Tongue (tissue), 2 donors: Measurements from ENCODE around the gene COL26A1. TPM values are rescaled to one million over a fixed set of nuclear protein-coding genes. Genes with fewer than 3 reads are reported as not detected.

Experiments used
- DNase-seq: peaks from one replicate; pipeline ENCODE4 v3.0.0-alpha.2; 2015
- total RNA-seq: library from RNA; depleted of rRNA; stranded (reverse); fragments of >200 nt; gene quantifications from one replicate; pipeline ENCODE4 v1.2.3, GENCODE V29; 2014

COL26A1 gene
- total RNA-seq, 1 donor from 2014 or later, result 1.6 TPM

DNA sequence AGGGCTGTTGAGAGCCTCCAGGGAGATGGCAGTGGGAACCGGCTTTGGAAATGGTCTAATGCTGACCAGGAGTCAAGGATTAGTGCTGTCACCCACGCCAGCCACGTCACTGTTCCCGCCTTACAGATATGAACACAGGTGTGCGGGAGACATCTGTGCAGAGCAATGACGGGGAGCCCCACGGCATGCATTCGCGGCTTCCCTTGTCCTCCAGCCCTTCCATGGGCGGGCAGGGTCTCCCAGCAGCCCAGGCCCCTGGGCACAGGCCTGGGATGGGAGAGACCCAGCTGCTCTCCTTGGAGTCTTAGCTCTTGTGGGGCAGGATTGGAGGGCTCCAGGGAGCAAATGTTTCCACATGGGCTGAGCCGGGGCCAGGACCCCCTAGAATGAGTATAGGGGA lies 172.2 kb downstream of the COL26A1 start:
- DNase-seq, result no peak

DNA sequence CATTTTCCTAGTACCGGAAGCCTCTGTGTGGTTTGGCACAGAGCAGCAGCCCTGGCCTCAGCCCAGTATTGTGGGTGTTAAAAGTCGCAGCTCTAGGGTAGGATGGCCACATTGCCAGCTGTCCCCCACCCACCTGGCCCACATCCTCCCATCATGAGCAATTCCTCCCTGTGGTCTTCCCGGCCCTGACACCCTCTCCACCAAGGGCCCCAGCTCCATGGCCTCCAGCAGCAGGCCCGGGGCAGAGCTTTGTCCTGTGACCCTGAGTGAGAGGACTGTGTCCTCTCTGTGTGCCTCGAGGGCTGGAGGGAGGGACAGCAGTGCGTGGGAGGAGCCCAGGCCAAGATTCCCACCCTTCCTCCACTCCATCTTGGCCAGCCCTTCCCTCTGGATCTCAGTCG lies 172.7 kb downstream of the COL26A1 start:
- DNase-seq, result peak; percentile 28

DNA sequence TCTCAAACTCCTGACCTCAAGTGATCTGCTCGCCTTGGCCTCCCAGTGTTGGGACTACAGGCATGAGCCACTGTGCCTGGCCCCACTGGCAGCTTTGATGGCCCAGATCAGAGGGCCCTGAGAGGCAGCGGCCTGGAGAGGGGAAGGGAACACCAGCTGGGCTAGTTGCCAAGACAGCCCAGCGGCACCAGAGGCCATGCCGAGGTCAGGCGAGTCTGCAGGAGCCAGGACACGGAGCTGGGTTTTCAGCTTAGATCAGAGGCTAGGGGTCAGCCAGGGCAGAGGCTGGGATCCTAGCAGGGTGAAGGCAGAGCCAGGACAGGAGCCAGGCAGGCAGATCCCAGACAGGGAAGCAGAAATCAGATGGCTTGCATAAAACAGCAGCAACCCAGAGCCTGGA lies 173.6 kb downstream of the COL26A1 start:
- DNase-seq, result no peak

DNA sequence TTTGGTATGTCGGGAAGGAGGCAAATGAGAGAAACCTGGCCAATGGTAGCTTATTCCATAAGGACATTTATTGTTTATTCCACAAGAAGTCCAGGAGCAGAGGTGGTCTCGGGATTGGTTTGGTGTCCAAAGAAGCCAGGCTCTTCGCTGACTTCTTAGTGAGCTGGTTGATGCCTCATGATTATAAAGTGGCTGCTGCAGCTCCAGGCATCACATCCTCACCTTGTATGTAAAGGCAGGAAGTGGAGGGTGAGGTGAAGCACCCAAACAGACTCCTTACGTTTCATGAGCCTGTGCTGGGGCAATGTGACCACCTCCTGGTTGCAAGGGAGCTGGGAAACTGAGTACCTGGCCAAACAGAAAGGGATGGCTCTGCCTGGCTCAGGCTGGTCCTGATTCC lies 174.0 kb downstream of the COL26A1 start:
- no peak for DNase-seq

DNA sequence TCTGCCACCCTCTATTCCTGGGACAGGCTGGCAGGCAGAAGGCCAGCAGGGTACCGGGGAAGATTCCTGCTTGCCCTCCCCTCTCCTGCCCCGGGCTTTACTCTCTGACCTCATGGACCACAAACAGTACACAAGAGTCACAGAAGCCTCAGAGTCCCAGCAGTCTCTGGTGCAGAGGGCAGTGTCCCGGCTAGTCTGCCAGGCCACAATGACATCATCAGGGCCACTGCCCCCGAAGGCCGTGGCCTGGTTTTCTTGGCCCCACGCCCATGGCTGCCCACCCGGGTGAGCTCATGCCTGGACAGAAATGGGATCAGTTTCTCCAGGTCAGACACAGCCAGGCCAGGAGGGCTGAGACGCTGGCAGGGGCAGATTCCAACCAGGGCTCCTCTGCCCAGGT lies 174.5 kb downstream of the COL26A1 start:
- DNase-seq, result no peak

DNA sequence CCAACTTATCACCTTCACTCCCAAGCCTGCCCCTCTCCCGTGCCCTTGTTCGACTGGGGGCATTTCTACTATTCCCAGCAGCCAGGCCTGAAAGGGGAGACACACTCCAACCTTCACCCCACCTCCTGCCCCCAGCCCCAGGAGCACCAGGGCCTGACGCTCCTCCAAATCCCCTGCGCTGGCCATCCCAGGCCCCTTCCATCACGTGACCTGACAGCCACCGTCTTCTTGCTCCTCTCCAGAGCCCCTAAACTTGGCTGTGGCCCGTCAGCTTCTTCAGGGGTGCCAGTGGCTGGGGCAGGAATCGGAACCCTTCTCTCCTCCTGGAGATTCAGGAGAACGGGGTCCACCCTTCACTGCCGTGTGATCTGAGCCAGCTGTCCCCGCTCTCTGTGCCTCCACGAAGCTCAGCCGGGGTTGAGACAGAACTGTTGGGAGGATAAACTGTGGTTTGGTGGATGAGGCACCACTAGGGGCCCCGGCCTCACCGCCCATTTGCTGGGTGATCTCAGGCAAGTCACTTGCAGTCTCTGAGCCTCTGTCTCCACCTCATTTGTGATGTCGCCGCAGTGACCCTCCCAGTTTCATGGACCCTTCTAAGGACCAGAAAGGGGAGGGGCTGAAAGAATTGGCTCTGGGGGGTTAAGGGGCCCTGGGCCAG lies 175.4 kb downstream of the COL26A1 start:
- no peak for DNase-seq

DNA sequence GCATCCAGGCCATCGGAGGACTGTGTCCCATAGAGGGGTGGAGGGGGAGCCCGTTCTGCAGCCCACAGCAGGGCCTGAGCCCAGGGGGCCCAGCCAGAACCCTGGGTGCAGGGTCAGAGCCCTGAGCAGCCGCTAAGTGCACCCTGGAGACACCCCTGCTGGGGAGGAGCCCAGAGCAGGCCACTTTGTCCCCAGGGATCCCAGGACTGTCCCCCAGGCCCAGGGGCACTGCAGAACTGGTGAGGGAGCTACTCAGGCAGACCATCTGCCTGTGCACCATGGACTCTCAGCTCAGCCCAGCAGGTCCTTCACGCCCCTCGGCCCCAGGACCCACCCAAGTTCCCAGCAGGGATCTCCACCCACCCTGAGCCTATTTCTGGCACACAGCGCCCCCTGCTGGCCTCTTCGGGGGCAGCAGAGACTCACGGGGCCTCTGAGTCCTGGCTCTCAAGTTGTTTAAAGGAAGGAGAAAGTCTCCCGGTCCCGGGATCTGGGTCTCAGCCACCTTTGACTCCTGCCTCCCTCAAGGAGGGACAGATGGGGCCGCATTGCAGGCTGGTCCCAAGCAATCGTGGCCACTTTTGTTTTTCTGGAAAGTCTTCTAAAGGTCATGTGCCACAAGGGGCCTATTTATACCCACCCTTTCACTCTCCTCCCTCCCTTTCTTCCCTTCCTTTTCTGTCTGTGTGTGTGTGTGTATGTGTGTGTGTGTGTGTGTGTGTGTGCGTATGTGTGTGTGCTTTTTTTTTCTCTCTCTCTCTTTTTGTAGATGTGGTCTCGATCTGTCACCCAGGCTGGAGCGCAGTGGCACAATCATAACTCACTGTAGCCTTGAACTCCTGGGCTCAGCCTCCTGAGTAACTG lies 176.2 kb downstream of the COL26A1 start:
- peak; percentile 84 for DNase-seq

DNA sequence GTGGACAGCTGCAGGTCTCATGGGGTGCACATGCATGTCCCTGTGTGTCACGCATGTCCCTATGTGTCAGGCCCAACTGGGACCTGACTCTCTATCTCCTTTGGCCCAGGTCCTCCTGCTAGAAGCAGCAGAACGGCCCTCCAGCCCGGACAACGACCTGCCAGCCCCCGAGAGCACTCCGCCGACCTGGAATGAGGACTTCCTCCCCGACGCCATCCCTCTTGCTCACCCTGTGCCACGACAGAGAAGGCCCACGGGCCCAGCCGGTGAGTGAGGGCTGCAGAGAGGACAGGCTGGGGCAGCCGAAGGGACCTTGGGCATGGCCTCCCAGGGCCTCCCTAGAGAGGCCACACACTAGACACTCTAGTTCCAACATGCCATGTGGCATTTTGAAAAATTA lies 177.1 kb downstream of the COL26A1 start:
- DNase-seq, result no peak

DNA sequence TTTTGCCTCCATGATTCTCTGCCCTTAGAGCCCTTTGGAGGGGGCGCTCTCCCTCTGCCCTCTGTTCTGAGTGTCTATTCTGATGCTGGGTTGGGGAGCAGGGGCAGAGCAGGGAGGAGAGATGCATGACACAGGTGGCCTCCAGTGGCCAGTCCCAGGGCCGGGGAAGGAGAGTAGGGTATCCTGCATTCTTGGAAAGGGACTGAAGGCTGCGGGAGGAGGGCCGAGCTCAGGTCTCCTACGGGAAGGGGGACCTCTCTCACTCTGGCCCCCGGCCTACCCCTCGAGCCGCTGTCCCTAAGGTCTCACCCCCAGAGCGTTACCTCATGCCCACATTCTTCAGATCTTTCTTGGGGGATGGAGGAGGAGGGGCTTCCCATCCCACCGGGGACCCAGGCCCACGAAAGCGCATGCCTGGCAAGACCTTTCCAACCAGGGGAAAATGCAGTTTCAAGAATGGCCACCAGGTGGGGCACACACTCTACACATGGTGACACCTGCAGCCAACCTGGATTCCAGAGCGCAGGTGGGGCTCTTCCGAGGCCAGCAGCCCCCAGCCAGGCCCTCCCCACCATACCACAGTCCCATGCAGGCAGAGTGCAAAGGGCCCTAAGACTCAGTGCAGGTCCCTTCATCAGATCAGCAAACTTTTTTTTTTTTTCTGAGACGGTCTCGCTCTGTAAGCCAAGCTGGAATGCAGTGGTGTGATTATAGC lies 180.0 kb downstream of the COL26A1 start:
- DNase-seq, result peak; percentile 86

DNA sequence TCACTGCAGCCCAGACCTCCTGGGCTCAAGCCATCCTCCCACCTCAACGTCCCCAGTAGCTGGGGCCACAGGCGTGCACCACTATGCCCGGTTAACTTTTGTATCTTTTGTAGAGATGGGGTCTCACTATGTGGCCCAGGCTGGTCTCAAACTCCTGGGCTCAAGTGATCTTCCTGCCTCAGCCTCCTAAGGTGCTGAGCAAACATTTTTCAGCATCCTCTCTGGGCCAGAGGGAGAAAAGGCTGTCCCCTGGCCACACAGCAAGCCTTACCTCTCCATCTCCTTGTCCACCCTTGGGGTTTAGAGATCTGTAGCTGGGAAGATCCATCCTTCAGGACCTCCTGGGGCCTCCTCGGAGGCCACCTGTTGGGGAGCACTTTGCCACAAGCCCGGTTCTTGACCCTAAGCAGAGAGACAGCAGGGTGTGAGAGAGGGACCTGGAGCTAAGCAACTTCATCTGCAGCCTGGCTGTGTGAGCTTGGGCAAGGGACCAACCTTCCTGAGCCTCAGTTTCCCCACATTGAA lies 180.6 kb downstream of the COL26A1 start:
- DNase-seq, result no peak

DNA sequence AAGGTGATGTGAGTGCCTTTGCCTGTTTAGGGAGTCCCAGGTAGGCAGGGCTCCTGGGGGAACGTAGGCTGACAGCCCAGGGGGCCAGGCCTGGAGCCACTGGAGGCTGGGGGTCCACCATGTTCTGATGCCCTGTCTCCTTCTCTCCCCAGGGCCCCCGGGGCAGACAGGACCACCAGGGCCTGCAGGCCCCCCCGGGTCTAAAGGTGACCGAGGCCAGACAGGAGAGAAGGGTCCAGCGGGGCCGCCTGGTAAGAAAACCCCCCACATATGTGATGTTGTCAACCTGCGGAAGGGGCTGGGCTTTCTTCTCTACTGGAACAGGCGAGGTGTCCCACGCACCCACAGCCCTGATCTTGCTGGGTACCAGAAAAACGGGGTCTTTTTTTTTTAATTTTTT lies 181.2 kb downstream of the COL26A1 start:
- no peak for DNase-seq

DNA sequence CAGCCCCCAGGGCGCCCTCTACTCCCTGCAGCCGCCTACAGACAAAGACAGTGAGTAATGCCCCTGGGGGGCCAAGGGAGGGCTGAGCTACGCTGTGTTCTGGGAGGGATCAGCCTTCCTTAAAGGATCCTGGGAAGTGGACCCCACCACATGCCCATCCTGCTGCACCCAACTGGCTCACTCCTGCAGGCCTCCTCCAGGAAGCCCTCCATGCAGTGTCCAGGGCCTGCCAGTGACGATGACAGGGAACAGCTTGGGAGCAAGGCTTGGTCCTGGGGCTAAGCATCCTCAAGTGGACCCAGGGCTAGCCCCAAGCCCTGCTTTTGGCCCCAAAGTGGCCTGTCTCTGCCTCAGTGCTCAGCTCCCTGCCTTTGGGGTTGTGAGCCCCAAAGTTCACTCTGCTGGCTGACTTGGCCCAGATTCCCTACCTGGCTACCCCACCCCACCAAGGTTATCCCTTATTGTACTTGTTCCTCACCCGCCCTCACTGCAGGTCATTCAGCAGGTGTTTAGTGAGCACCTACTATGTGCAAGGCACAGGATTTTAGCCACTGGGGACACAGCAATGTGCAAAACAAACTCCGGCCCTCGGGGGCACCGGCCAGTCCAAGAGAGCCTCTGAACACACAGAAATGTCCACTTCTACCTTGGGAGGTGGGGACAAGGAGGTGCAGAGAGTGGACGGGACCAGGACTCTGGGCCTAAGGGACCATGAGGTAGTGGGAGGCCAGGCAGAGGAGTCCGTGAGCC lies 182.9 kb downstream of the COL26A1 start:
- DNase-seq, result no peak

DNA sequence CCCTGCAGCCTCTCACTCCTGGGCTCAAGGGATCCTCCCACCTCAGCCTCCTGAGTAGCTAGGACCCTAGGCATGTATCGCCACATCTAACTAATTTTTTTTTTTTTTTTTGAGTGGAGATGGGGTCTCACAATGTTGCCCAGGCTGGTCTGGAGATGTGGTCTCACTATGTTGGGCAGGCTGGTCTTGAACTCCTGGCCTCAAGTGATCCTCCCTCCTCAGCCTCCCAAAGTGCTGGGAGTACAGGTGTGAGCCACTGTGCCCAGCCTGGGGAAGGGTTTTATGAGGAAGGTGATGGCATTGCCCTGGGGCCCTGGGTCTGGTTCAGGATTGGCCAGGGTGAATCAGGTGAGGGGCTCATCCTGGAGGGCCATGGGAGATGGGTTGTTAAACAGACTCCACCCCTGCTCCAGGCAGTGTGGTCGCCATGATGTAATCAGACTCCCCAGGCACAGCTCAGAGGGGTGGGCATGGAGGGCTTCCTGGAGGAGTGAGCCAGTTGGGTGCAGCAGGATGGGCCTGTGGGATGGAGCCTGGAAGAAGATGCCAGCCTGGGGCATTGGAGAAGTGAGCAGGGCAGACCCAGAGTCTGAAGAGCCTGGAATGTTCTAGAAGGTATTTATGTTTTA lies 183.7 kb downstream of the COL26A1 start:
- no peak for DNase-seq

DNA sequence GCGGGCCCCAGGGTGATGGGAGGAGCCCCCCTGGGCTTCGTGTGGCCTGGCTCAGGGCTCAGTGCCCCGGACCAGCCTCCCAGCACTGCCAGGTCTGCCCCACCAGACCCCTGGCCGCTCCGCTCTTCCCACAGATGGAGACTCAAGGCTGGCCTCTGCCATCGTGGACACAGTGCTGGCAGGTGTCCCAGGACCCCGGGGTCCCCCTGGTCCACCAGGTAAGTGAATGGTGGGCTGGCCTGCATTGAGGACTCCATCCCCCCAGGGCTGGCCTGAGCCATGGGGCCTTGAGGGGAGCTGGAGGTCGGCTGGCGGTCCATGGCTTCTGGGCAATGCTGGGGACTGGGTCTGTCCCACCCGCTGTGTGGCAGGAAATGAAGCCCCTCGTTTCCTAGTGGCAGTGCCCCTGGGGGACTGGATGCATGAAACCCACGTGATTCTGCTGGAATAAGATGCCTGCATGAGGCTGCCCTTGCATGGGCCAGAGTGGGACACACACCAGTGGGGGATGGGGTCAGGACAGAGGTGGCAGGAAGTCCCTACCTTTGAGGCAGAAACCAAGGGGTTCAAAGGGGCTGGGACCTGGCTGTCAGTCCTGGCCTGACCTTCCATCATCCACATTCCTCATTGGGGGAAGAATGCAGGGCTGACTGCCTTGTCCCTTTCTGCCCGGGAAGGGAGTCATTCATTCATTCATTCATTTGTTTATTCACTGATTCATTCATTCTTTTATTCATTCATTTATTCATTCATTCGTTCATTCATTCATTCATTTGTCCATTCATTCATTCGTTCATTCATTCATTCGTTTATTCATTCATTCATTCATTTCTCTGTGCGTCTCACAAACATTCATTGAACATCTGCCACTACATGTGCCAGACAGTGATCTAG lies 184.6 kb downstream of the COL26A1 start:
- no peak for DNase-seq

DNA sequence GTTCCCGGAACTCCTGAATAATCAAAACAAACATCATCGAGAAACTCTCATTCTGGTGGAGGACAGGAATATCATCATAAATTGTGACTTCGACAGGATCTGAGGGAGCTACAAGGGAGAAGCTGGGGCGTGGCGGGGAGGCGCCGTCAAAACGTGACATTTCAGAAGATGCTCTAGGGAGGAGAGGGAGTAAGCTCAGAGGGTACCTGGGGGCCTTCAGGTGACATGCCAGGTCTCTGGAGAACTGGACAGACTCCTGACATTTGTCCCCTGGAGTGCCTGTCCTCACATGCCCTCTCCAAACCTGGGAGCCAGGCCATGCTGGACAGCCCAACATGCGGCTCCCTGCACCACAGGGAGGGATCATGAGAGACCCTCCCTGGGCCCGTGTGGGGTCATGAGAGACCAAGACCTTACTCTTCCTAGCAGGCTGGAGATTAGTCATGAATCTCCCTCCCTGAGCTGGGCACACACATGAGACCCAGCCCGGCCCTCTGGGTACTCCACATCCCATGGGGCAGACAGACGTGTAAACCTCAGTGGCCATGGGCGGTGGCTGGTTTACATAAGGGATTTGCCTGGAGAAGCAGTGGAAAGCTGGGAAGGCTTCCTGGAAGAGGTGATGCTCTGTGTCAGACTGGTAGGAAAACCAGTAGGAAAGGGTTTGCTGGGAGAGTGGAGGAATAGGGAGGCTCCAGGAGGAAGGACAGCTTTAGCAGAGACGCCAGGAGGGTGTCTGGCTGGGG lies 185.4 kb downstream of the COL26A1 start:
- no peak for DNase-seq

DNA sequence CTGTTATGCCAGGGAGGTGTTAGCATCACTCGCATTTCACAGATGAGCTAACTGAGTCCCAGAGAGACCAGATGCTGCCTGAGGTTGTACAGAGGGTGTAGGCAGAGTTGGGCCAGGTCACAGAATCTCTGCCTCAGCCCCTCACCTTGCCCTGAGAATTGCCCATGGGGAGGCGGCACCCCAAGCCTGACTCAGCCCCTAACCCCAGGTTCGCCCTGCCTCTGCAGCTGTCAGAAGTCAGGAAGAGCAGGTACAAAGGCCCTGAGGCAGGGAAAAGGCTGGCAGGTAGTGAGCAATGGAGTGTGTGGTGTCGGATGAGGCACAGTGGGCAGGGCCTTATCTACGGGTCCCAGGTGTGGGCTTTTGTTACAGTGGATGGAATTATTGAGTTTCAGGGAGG lies 187.1 kb downstream of the COL26A1 start:
- DNase-seq, result no peak

DNA sequence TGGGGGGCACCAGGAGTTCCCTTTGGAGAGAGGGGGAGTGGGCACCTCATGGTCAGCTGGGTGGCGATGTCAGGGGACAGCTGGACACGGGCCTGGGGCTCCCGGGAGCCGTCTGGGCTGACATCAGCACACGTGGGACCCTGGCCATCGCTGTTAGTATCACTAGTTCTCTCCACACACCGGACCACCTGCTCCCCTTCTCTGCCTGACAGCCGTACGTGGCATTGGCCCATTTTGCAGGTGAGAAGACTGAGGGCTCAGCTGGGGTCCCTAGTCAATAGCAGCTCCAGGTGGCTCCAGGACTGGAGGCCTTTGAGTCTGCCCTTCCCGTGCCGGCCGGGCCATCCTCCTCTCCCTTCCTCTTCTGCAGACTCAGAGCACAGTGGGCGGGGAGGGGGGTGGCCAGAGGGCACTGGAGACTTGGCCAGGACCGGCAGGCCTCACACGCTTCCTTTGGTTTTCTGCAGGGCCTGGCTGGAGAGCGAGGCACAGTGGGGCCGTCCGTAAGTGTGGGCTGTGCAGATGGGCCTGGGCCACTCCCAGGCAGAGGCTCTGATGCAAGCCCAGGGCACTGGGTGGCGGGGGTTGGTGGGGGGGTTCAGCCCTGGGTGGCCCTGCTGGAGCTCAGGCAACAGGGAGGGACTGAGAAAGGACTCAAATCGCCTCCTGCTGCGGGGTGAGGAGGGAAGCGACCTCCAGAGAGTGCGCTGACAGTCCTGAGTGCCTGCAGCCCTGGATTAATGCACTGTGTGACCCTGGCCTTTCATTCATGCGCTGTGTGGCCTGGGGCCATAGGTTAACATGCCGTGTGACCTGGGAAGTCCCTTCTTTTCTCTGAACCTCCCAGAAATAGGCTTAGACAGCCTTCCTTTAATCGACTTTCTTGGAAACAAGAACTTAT lies 188.2 kb downstream of the COL26A1 start:
- DNase-seq, result no peak

DNA sequence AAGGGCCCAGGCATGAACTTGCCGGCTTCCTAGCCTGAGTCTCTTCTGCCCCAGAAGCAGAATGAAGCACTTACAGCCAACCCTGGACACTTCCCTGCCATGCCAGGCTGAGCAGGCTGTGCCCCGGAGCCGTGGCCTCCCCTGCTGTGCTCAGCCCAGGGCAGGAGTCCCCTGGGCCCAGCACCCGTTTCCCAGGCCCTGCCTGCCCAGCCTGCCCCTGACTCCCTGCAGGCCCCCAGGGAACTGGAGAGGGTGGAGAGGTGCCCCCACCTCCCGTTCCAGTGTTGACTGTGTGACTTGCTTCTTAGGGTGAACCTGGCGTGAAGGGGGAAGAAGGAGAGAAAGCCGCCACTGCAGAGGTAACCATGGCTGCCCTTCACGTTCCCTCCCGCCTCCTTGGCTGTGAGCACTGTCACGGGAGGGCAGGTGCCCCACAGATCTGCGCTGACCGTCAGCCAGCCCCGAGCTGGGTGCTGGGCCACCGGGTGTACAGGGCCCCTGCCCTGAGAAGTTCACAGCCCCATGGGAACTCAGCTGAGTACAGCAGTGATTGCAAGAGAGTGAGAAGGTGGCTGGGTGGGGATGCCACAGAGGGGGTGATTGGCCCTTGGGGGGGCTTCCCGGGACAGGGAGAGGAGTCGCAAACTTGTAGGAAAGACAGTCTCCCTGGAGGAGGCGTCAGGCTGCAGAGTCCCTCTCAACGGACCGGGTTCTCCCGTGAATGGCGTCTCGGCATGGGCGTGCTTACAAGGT lies 190.5 kb downstream of the COL26A1 start:
- DNase-seq, result no peak
